ENCODE measurements around the gene SELE. TPM values are rescaled to one million over a fixed set of nuclear protein-coding genes. Genes with fewer than 3 reads are reported as not detected.
"Not testable (repeated sequence)": the region's sequence is repeated elsewhere in the genome, so short reads cannot be mapped to it uniquely, and the experiment has no call there.

The SELE gene
- total RNA-seq, 1 experiment from 2014 or later = not detected

- DNase-seq = no peak
- H3K4me3 ChIP-seq = no peak overlapping the region
- no peaks in the 10 kb centered on the region for H3K9me3 ChIP-seq
- no peaks in the 10 kb centered on the region; the same call in 1 of the 2 replicates for H3K27me3 ChIP-seq
- H3K36me3 ChIP-seq = no peaks in the 10 kb centered on the region
Measured at GRCh38 chr1:169729991-169730390, 3.9 kb downstream of the SELE start.

DNA sequence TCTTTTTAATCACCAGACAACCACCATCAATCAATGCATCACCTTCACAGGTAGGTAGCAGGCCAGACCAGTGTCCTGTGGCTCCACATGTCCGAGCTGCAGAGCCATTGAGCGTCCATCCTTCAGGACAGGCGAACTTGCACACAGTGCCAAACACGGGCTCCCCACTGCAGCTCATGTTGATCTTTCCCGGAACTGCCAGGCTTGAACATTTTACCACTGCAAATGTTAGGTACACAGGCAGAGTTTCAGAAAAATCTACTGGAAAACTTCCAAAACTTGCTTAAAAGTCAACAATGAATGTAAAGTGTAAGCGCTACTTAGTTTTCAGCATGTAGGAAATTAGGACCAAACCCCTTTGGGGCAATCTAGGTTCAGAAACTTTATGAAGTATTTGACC is 6.6 kb downstream of the SELE start:
- no peak overlapping the region for H3K4me3 ChIP-seq
- no peaks in the 10 kb centered on the region for H3K36me3 ChIP-seq
- H3K27me3 ChIP-seq = no peaks in the 10 kb centered on the region; the same call in 1 of the 2 replicates
- no peaks in the 10 kb centered on the region for H3K9me3 ChIP-seq
- DNase-seq = no peak

DNA sequence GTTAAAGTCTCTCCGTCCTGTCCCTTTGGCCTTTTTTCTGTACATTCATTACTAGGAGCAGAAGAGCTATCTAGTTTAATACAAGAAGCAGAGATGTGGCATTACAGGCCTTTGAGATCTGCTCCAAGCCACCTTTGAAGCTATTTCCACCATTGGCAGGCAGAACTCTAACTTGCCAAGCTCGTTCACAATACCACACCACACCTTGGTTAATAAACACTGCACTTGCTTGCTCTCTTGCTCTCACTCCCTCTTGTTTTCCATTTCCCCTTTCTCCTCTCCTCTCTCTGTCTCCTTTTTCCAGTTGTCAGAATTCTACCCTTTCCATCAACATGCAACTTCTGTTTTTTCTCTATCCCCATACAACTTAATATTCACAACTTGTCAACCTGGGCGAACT is 7.0 kb downstream of the SELE start:
- H3K9me3 ChIP-seq = no peaks in the 10 kb centered on the region
- H3K4me3 ChIP-seq = no peak overlapping the region
- no peaks in the 10 kb centered on the region for H3K36me3 ChIP-seq
- no peak for DNase-seq
- no peaks in the 10 kb centered on the region; the same call in 1 of the 2 replicates for H3K27me3 ChIP-seq

DNA sequence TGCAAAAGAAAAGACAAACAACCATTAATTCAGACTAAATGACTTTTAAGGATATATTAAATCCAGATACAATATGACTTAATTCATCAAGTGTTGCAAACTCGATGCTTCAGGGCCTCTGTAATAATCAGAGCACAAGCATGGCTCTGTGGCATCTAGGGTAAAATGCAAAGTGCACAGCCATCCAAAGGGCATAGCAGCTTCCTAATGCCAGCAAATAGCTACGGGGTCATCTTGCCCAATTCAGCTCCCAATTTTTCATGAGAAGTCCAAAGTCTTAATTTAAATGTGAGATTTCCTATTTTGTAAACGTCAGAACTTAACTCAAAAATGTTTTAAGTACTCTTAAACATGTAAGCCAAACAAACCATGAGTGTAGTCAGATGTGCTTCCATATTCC is 7.9 kb downstream of the SELE start:
- no peak for DNase-seq
- H3K4me3 ChIP-seq = no peak overlapping the region
- H3K9me3 ChIP-seq = peaks cover 4% of the 10 kb centered on the region
- H3K27me3 ChIP-seq = no peaks in the 10 kb centered on the region; the same call in 1 of the 2 replicates
- H3K36me3 ChIP-seq = no peaks in the 10 kb centered on the region

DNA sequence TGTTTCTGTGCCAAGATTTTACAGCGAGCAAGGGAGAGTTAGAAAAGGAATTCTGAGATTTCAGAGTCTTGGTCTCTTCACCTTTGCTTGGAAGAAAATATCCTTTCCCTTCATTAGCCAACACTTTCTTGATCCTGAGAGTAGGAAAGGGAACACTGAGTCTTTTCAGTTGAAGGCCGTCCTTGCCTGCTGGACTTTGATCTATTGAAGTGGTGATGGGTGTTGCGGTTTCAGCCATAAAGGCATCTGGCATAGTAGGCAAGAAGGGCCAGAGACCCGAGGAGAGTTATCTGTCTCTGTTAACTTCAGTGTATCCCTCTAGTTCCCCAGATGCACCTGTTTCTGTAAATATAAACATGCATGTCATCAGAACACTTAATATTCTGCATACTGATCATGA is 9.7 kb downstream of the SELE start:
- H3K9me3 ChIP-seq = peaks cover 4% of the 10 kb centered on the region
- no peak for DNase-seq
- no peak overlapping the region for H3K4me3 ChIP-seq
- H3K36me3 ChIP-seq = no peaks in the 10 kb centered on the region
- H3K27me3 ChIP-seq = no peaks in the 10 kb centered on the region

DNA sequence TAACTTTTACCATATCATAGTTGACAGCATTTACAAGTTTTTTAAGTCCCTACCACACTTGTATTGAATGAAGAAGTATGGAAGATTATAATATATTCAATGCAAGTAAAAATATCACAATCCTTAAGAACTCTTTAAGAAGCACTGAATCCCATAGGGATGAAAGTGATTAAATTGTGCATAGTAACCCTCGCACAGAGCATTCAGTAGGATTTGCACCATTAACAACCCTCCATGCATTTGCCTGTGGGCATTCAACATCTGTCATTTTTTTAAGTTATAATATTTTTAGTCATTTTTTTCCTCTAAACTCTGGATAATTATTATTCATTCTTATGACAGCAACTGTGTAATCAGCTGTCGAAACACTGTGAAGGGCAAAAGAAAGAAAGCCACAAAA is 10.1 kb downstream of the SELE start:
- Histone ChIP-seq H3K4me3 (no peak overlapping the region), H3K36me3 (no peaks in the 10 kb centered on the region)

DNA sequence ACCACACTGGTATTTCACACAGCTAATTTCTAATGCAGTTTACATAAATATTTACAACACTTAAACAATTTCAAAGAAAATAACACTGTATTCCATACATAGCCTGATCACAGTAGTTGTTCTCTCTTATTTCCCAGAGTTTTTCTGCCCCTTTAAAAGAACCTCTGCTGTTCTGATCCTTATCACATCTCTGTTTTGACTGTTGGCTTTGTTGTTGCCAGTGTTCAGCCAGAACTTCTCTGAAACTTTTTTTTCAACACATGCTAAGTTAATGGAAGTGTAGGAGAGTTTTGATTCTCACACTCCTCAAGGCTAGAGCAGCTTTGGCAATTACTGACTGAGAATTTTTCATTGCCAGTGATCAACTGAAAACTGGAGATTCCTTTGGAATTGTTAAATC is 11.1 kb downstream of the SELE start:
- H3K27me3 ChIP-seq = no peaks in the 10 kb centered on the region
- H3K9me3 ChIP-seq = peaks cover 8% of the 10 kb centered on the region
- DNase-seq = no peak
- no peak overlapping the region for H3K4me3 ChIP-seq
- no peaks in the 10 kb centered on the region for H3K36me3 ChIP-seq

More for the DNA sequence above, 10.1 kb downstream of the SELE start:
- DNase-seq = no peak
- Histone ChIP-seq H3K27me3 (no peaks in the 10 kb centered on the region), H3K9me3 (peaks cover 6% of the 10 kb centered on the region)

DNA sequence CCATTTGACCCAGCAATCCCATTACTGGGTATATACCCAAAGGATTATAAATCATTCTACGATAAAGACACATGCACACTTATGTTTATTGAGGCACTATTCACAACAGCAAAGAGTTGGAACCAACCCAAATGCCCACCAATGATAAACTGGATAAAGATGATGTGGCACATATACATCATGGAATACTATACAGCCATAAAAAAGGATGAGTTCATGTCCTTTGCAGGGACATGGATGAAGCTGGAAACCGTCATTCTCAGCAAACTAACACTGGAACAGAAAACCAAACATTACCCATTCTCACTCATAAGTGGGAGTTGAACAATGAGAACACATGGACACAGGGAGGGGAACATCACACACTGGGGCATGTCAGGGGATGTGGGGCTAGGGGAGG is 18.8 kb downstream of the SELE start:
- not testable (repeated sequence) for H3K4me3 ChIP-seq, H3K36me3 ChIP-seq, DNase-seq, H3K27me3 ChIP-seq
- peaks cover 14% of the 10 kb centered on the region; the same call in 1 of the 2 replicates for H3K9me3 ChIP-seq

- not testable (repeated sequence) for H3K36me3 ChIP-seq, DNase-seq, H3K4me3 ChIP-seq
- 0 out of 2 replicates have a peak, but pooled peaks cover 10% of the 10 kb centered on the region for H3K9me3 ChIP-seq
- peaks cover 18% of the 10 kb centered on the region for H3K27me3 ChIP-seq
Measured at GRCh38 chr1:169713090-169713489, 20.8 kb downstream of the SELE start.

DNA sequence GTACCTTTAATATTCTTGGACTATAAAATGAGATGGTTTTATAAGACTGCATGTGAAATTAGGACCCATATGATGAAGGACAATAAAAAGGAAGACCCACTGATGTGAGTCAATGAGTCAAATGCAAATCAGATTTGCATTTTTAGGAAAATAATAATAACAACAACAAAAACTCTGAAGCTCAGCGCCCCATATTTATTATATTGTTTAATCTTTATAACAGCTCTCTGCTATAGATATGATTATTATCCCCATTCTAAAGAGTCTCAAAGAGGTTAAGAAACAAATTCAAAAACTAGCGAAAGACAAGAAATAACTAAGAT is 21.6 kb downstream of the SELE start:
- DNase-seq = no peak
- Histone ChIP-seq H3K4me3 (no peak overlapping the region), H3K9me3 (0 out of 2 replicates have a peak, but pooled peaks cover 7% of the 10 kb centered on the region), H3K27me3 (peaks cover 24% of the 10 kb centered on the region), H3K36me3 (no peaks in the 10 kb centered on the region)

DNA sequence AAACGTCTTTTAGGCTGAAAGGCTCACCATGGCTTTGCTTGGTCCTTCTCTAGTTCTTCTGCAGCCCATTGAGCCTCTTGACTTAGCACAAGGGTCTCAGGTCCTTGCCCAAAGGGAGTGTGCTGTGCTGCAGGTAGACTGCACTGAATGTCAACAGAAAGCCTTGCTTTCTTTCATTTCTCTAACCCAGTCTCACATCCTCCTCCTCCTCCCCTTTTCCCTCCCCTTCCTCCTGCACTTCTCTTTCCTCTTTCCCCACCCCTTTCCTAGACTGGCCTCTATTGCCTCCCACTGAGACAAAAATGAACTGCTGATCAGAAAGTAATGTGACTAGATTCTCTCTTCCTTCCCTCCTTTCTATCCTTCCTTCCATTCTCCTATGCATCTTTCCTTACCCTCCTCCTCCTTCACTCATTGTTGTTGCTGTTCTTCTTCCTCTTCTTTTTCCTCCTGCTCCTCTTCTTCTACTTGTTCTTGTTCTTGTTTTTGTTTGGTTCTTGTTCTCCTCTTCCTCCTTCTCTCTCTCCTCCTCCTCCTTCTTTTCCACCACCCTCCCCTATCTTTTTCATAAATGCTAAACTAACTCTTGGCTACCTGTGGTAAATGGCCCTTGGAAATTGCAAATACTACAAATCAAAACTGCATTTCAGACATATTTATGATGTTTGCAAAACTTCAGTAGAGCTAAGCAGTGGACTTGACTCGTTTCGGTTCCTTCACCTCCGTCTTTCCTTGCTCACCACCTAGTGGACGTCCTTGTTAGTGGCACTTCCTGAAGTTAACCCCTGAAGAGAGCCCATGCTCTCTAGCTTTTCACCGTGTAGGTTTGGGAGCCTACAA is 22.2 kb downstream of the SELE start, which contains the start of gene SELL:
Gene SELL (minus strand): TSS at position 152 of the 840 bp plus-strand sequence. CDS start 122 bp downstream, at position 30.
- H3K27me3 ChIP-seq = peaks cover 28% of the 10 kb centered on the region
- no peaks in the 10 kb centered on the region for H3K36me3 ChIP-seq
- peak within 1 kb of the TSS; percentile 27 for H3K4me3 ChIP-seq
- DNase-seq = peak; percentile 47
- 0 out of 2 replicates have a peak, but pooled peaks cover 7% of the 10 kb centered on the region for H3K9me3 ChIP-seq

GRCh38 chr1:169708647-169709046 is 25.2 kb downstream of the SELE start:
- 0 out of 2 replicates have a peak, but pooled peaks cover 3% of the 10 kb centered on the region for H3K9me3 ChIP-seq
- H3K4me3 ChIP-seq = no peak overlapping the region
- peaks cover 43% of the 10 kb centered on the region for H3K27me3 ChIP-seq
- no peak for DNase-seq
- no peaks in the 10 kb centered on the region for H3K36me3 ChIP-seq

GRCh38 chr1:169707912-169708604 is 25.8 kb downstream of the SELE start:
- Histone ChIP-seq H3K27me3 (peaks cover 43% of the 10 kb centered on the region), H3K4me3 (no peak overlapping the region), H3K9me3 (no peaks in the 10 kb centered on the region), H3K36me3 (no peaks in the 10 kb centered on the region)
- no peak for DNase-seq

DNA sequence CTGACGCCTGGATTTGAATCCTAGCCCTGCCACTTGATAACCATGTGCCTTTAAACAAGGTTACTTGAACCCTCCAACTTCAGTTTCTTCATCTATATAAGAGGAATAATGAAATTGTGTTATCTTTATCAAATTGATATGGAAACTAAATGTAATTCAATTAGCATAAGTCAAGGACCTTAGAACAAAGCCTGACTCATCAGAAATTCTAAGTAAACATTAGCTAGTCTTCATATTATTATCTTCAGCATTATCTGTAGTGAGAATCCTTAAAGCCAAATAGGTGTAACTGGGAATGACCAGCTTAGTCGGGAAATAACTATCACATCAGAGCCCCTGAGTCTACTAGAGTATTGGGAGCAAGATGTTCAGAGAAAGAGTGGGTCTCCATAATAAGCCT is 29.1 kb downstream of the SELE start:
- H3K36me3 ChIP-seq = no peaks in the 10 kb centered on the region
- H3K9me3 ChIP-seq = no peaks in the 10 kb centered on the region

GRCh38 chr1:169701261-169702005 is 32.4 kb downstream of the SELE start:
- peaks cover 13% of the 10 kb centered on the region for H3K27me3 ChIP-seq
- H3K36me3 ChIP-seq = no peaks in the 10 kb centered on the region
- DNase-seq = no peak
- no peaks in the 10 kb centered on the region for H3K9me3 ChIP-seq
- H3K4me3 ChIP-seq = no peak overlapping the region

More for the DNA sequence above, 29.1 kb downstream of the SELE start:
- Histone ChIP-seq H3K4me3 (no peak overlapping the region), H3K27me3 (peaks cover 35% of the 10 kb centered on the region)
- no peak for DNase-seq

- Histone ChIP-seq H3K27me3 (peaks cover 8% of the 10 kb centered on the region), H3K9me3 (no peaks in the 10 kb centered on the region), H3K4me3 (no peak overlapping the region), H3K36me3 (no peaks in the 10 kb centered on the region)
- DNase-seq = no peak
Measured at GRCh38 chr1:169699707-169700106, 34.2 kb downstream of the SELE start.

GRCh38 chr1:169698976-169699375 is 34.9 kb downstream of the SELE start:
- no peaks in the 10 kb centered on the region for H3K9me3 ChIP-seq
- H3K4me3 ChIP-seq = no peak overlapping the region
- H3K27me3 ChIP-seq = peaks cover 3% of the 10 kb centered on the region
- no peaks in the 10 kb centered on the region for H3K36me3 ChIP-seq
- no peak for DNase-seq
